Lower leg skin (tissue), 3 donors: Measurements from ENCODE around the gene HNF1A.

Experiments used
- POLR2A ChIP-seq, 2 donors: fragments of 450-650 bp; IDR thresholded peaks; one replicate each; pipeline ENCODE4 v1.6.1; 2016 to 2017; ENCODE audit warnings: antibody characterized with exemption in 2 of 2, mild to moderate bottlenecking in 1 of 2, moderate library complexity in 1 of 2
- TF ChIP-seq, protein P1 (sequence below), 3 donors: fragments of 450-650 bp; IDR thresholded peaks; one replicate each; pipeline ENCODE4 v1.5.1; 2016; ENCODE audit warnings: antibody characterized with exemption in 3 of 3, mild to moderate bottlenecking in 3 of 3, moderate library complexity in 2 of 3

DNA sequence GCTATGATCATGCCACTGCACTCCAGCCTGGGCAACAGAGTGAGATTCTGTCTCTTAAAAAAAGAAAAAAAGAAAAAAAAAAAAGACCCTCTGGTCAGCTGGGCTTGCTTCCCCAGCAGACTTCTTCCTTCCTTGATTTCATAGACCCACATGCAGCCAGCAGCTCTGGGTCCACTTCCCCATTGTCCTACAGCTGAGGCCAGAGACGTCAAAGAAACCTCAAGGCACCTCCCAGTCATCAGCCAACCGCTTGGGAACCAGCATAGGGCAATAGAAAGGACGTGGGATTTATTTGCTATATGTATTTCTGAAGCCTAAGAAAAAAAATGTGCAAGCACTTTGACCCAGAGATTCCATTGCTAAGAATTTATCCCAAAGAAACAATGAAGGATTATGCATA lies 38.8 kb upstream of the HNF1A start:
- TF ChIP-seq POLR2A (IDR thresholded peaks at IDR 0.05) = no peak
- TF ChIP-seq, protein P1, sequence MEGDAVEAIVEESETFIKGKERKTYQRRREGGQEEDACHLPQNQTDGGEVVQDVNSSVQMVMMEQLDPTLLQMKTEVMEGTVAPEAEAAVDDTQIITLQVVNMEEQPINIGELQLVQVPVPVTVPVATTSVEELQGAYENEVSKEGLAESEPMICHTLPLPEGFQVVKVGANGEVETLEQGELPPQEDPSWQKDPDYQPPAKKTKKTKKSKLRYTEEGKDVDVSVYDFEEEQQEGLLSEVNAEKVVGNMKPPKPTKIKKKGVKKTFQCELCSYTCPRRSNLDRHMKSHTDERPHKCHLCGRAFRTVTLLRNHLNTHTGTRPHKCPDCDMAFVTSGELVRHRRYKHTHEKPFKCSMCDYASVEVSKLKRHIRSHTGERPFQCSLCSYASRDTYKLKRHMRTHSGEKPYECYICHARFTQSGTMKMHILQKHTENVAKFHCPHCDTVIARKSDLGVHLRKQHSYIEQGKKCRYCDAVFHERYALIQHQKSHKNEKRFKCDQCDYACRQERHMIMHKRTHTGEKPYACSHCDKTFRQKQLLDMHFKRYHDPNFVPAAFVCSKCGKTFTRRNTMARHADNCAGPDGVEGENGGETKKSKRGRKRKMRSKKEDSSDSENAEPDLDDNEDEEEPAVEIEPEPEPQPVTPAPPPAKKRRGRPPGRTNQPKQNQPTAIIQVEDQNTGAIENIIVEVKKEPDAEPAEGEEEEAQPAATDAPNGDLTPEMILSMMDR (IDR thresholded peaks at IDR 0.05) = no peak
